Measurements from ENCODE around the gene ADGRG6.

The ADGRG6 gene

GRCh38 chr6:142325111-142325510 lies 23.3 kb downstream of the ADGRG6 start:
- no peak for DNase-seq (ENCODE audit: low read depth)
- no peak for TF ChIP-seq CTCF (IDR thresholded peaks at IDR 0.05; ENCODE audit: low read length, missing control alignments)
- H3K4me3 ChIP-seq (replicated peaks; ENCODE audit: low read depth, low read length): no peak overlapping the region

- no peak overlapping the region for H3K4me3 ChIP-seq (replicated peaks; ENCODE audit: low read depth, low read length)
- TF ChIP-seq CTCF (IDR thresholded peaks at IDR 0.05; ENCODE audit: low read length, missing control alignments): no peak
- DNase-seq (ENCODE audit: low read depth): no peak
Observed at GRCh38 chr6:142326540-142326939, 24.7 kb downstream of the ADGRG6 start.

- no peak overlapping the region for H3K4me3 ChIP-seq (replicated peaks; ENCODE audit: low read depth, low read length)
- DNase-seq (ENCODE audit: low read depth): no peak
- TF ChIP-seq CTCF (IDR thresholded peaks at IDR 0.05; ENCODE audit: low read length, missing control alignments): no peak
Observed at GRCh38 chr6:142328070-142328469, 26.3 kb downstream of the ADGRG6 start.

- TF ChIP-seq CTCF (IDR thresholded peaks at IDR 0.05; ENCODE audit: low read length, missing control alignments): no peak
Observed at GRCh38 chr6:142329486-142330113, 27.8 kb downstream of the ADGRG6 start.

GRCh38 chr6:142331075-142331551 lies 29.3 kb downstream of the ADGRG6 start:
- DNase-seq (ENCODE audit: low read depth): peak; percentile 29
- no peak for TF ChIP-seq CTCF (IDR thresholded peaks at IDR 0.05; ENCODE audit: low read length, missing control alignments)

More at GRCh38 chr6:142329486-142330113, 27.8 kb downstream of the ADGRG6 start:
- DNase-seq (ENCODE audit: low read depth): no peak
- H3K4me3 ChIP-seq (replicated peaks; ENCODE audit: low read depth, low read length): no peak overlapping the region

GRCh38 chr6:142331601-142332000 lies 29.8 kb downstream of the ADGRG6 start:
- no peak for TF ChIP-seq CTCF (IDR thresholded peaks at IDR 0.05; ENCODE audit: low read length, missing control alignments)
- H3K4me3 ChIP-seq (replicated peaks; ENCODE audit: low read depth, low read length): no peak overlapping the region
- no peak for DNase-seq (ENCODE audit: low read depth)

More at GRCh38 chr6:142331075-142331551, 29.3 kb downstream of the ADGRG6 start:
- H3K4me3 ChIP-seq (replicated peaks; ENCODE audit: low read depth, low read length): no peak overlapping the region

All from fibroblast of pulmonary artery (primary cell).